Heart left ventricle (tissue), 16 donors: ENCODE data around the gene ATP2B2. TPM values are rescaled to one million over a fixed set of nuclear protein-coding genes. Genes with fewer than 3 reads are reported as not detected.

Source experiments
- ATAC-seq, 4 donors: fragments of 200-7000 bp; cut with Tn5 transposase; one replicate each; pipeline ENCODE4 v1.9.1; 2020 to 2022; ENCODE audit warnings: moderate library complexity in 4 of 4, mild to moderate bottlenecking in 3 of 4, moderate number of reproducible peaks in 1 of 4
- DNase-seq, 5 donors: peaks; one replicate each; pipeline ENCODE4 v3.0.0-alpha.2; 2020
- H3K27ac ChIP-seq, 12 donors: fragments of 200-600 bp; sonication (generic) in 4 of 12; one replicate each; pipeline versions ENCODE4 v1.5.0 to v1.8.0; 2016 to 2022; ENCODE audit warnings: mild to moderate bottlenecking in 2 of 12
- H3K27me3 ChIP-seq, 9 donors: fragments of 200-600 bp; sonication (generic) in 2 of 9; one replicate each; pipeline versions ENCODE4 v1.5.1 to v1.8.0; 2016 to 2022; ENCODE audit warnings: mild to moderate bottlenecking in 3 of 9
- H3K36me3 ChIP-seq, 9 donors: fragments of 200-600 bp; sonication (generic) in 2 of 9; one replicate each; pipeline versions ENCODE4 v1.5.0 to v1.8.0; 2018 to 2022; ENCODE audit warnings: mild to moderate bottlenecking in 2 of 9
- H3K4me1 ChIP-seq, 12 donors: fragments of 200-600 bp; sonication (generic) in 4 of 12; one replicate each; pipeline versions ENCODE4 v1.5.0 to v1.8.0; 2016 to 2022; ENCODE audit warnings: mild to moderate bottlenecking in 3 of 12
- H3K4me3 ChIP-seq, 12 donors: fragments of 200-600 bp; sonication (generic) in 4 of 12; one replicate each; pipeline versions ENCODE4 v1.5.0 to v1.8.0; 2017 to 2022; ENCODE audit warnings: mild to moderate bottlenecking in 9 of 12, moderate library complexity in 4 of 12
- H3K9me3 ChIP-seq, 12 donors: fragments of 200-600 bp; sonication (generic) in 4 of 12; one replicate each; pipeline versions ENCODE4 v1.5.0 to v1.8.0; 2016 to 2022; ENCODE audit warnings: mild to moderate bottlenecking in 1 of 12
- POLR2A ChIP-seq, 2 donors: fragments of 450-650 bp; IDR thresholded peaks; one replicate each; pipeline ENCODE4 v1.6.1; 2017; ENCODE audit warnings: antibody characterized with exemption in 2 of 2, mild to moderate bottlenecking in 2 of 2, moderate library complexity in 2 of 2
- WGBS, 4 donors: extraction: QIAGEN DNeasy Blood & Tissue Kit in 2 of 4; methylation state at CpG; one replicate each; pipeline versions ENCODE4 v1.1.5 to v1.1.7; 2013 to 2018; 5-methylcytosine and 5-hydroxymethylcytosine counted together
- intact Hi-C, 10 donors: fragments of 100-400 bp; cut with DNase I; formaldehyde crosslinking; loops; one replicate each; pipeline versions ENCODE4 v1.11.1 to v1.14.2; 2022
- polyA plus RNA-seq, 2 donors: library from polyadenylated mRNA; stranded (reverse); fragments of 200-250 nt; gene quantifications; one replicate each; pipeline ENCODE4 v1.2.3, GENCODE V29; 2013
- total RNA-seq, 9 donors: library from RNA; depleted of rRNA in 2 of 9; stranded (reverse); fragments of >200 nt in 2 of 9; fragmentation: NEBNext Ultra II Directional in 3 of 9; extraction: Animal tissue kit (Norgen Biotek cat#: 25700) in 3 of 9; gene quantifications; one replicate each; pipeline versions ENCODE4 v1.1.0 to v1.2.4, GENCODE V29; 2016 to 2023
- TF ChIP-seq, protein P1 (sequence below), 12 donors: fragments of 200-600 bp; sonication (generic) in 4 of 12; IDR thresholded peaks; one replicate each; pipeline versions ENCODE4 v1.5.0 to v1.8.0; 2018 to 2022; ENCODE audit warnings: antibody characterized with exemption in 12 of 12, mild to moderate bottlenecking in 5 of 12
- donor health status: ischemic (EF 13 %, LVEDD 7.1; RV severe dilation, severe dysfunction).
- donor health status: healthy with polysubstance abuse.
- donor health status: DM: no; HTN: yes; CAD: no.
- donor health status: DM: no; HTN: no; CAD: no.
- donor health status: ischemic (EF 25% LVEDD 6.9; RV normal size, moderate dysfunction).
- donor health status: ischemic (EF 25% LVEDD 5.7; RV mildly dilated, moderate dysfunction).
- donor health status: healthy.
- donor health status: DM: yes; HTN: yes; CAD: no.
- donor health status: ischemic (EF 35%, LVEDD 5.7; RV mildly dilated, moderate dysfunction).
- donor health status: nonischemic (EF 11% LVEDD 7.7; RV severe dilation, severe dysfunction).
- donor health status: DM: yes; HTN: yes; CAD: no.
- donor health status: PGD.
- donor health status: ischemic (EF 29% LVEDD 5.4; RV normal size, mild dysfunction).
- donor health status: nonischemic (EF 23%, LVEDD 6.1; RV moderate dilation, normal function).

The ATP2B2 gene
- total and polyA plus RNA-seq, 11 donors: 0.01 to 0.35 (median 0.12) TPM; not detected in 3

DNA sequence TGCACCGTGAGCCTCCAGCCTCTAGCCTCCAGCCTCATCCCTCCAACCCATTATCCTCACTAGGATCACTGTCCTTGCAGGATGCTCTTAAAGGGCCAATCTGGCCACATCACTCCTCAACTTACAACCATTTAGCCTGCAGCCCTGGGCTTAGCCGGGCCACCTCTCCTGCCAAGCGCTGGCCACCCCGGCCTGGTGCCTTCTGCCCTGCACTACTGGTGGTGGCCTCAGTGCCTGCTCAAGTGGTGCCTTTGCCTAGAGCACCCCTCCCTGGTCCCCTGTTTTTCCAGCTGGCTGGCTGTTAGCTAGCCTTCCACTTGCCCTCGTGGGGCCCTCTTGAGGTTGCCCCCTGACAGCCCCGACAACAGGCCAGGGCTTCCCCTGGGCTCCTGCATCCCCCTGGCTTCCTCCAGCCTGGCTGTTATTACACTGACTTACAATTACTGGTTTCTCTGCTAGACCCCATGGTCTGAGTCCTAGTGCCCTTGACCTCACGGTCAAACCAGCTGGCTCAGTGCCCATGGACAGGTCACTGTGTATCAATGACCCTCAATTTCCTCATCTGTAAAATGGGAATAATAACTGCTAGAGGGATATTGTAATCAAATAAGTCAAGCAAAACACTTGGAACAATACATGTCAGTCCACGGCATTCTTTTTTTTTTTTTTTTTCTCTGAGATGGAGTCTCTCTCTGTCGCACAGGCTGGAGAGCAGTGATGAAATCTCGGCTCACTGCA is 15.5 kb downstream of the ATP2B2 start:
- Histone ChIP-seq H3K36me3 (no peaks in the 10 kb centered on the region), H3K9me3 (no peaks in the 10 kb centered on the region), H3K4me1 (peaks cover 0 to 3% (median 0%) of the 10 kb centered on the region in 12 donors), H3K4me3 (no peak overlapping the region), H3K27me3 (peaks cover 0 to 3% (median 0%) of the 10 kb centered on the region in 9 donors), H3K27ac (no peak overlapping the region)
- WGBS, 4 donors: 87 to 91% (median 90%) methylated on average over 10 of the region's 10 CpGs
- TF ChIP-seq, protein P1, sequence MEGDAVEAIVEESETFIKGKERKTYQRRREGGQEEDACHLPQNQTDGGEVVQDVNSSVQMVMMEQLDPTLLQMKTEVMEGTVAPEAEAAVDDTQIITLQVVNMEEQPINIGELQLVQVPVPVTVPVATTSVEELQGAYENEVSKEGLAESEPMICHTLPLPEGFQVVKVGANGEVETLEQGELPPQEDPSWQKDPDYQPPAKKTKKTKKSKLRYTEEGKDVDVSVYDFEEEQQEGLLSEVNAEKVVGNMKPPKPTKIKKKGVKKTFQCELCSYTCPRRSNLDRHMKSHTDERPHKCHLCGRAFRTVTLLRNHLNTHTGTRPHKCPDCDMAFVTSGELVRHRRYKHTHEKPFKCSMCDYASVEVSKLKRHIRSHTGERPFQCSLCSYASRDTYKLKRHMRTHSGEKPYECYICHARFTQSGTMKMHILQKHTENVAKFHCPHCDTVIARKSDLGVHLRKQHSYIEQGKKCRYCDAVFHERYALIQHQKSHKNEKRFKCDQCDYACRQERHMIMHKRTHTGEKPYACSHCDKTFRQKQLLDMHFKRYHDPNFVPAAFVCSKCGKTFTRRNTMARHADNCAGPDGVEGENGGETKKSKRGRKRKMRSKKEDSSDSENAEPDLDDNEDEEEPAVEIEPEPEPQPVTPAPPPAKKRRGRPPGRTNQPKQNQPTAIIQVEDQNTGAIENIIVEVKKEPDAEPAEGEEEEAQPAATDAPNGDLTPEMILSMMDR (IDR thresholded peaks at IDR 0.05): no peak
- TF ChIP-seq POLR2A (IDR thresholded peaks at IDR 0.05): no peak
- DNase-seq (peak in 1 of 5 donors; percentile 33), ATAC-seq (no peak)
- intact Hi-C loops: no loop called here

DNA sequence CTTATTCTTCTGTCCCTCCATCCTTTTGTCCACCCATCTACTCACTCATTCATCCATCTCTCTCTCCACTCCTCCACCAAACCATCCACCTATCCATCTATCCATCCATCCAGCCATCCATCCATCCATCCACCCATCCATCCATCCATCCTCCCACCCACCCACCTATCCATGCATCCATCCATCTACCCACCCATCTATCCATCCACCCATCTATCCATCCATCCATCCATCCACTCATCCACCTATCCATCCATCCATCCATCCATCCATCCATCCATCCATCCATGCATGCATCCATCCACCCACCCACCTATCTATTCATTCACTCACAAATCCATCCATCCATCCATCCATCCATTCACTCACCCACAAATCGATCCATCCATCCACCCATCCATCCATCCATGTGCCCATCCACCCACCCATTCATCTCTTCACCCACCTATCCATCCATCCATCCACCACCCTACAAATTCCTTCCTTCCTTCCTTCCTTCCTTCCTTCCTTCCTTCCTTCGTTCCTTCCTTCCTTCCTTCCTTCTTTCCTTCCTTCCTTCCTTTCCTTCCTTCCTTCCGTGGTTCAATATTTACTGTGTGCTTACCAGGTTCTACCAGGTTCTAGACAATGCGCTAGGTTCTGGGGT is 17.3 kb downstream of the ATP2B2 start:
- DNase-seq (no peak), ATAC-seq (no peak)
- Histone ChIP-seq H3K27ac (no peak overlapping the region), H3K27me3 (peaks cover 0 to 3% (median 0%) of the 10 kb centered on the region in 9 donors), H3K9me3 (no peaks in the 10 kb centered on the region), H3K4me3 (no peak overlapping the region), H3K36me3 (no peaks in the 10 kb centered on the region), H3K4me1 (no peaks in the 10 kb centered on the region)
- intact Hi-C loops: no loop called here
- TF ChIP-seq, protein P1 (IDR thresholded peaks at IDR 0.05): no peak
- no peak for TF ChIP-seq POLR2A (IDR thresholded peaks at IDR 0.05)
- 79 to 86% (median 80%) methylated on average over 3 of the region's 4 CpGs for WGBS, 4 donors

DNA sequence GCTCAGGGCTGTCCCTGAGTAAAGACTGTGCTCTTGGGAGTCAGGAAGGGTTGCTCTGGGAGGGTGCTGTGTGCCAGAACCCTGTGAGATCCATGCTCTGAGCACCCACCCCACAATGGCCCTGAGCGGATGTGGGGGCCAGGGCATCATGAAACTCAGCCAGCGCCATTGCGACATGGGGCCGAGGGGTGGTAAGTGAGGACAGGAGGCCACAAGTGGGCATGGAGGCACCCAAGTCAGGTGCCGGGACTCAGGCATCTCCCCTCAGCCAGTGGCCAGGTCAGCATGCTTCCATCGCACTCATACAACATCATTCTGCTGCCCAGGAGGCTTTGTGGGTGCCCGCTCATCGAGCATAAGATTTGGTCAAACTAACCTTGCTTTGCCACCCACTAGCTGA is 19.6 kb downstream of the ATP2B2 start:
- intact Hi-C loops: no loop called here
- TF ChIP-seq, protein P1 (IDR thresholded peaks at IDR 0.05): no peak
- TF ChIP-seq POLR2A (IDR thresholded peaks at IDR 0.05): no peak
- Histone ChIP-seq H3K36me3 (no peaks in the 10 kb centered on the region), H3K27ac (no peak overlapping the region), H3K9me3 (no peaks in the 10 kb centered on the region), H3K4me3 (no peak overlapping the region), H3K4me1 (no peaks in the 10 kb centered on the region), H3K27me3 (no peaks in the 10 kb centered on the region)
- WGBS, 4 donors: 91 to 100% (median 93%) methylated on average over 6 to 8 of the region's 8 CpGs
- peak in 1 of 5 donors; percentile 41 for DNase-seq
- no peak for ATAC-seq

DNA sequence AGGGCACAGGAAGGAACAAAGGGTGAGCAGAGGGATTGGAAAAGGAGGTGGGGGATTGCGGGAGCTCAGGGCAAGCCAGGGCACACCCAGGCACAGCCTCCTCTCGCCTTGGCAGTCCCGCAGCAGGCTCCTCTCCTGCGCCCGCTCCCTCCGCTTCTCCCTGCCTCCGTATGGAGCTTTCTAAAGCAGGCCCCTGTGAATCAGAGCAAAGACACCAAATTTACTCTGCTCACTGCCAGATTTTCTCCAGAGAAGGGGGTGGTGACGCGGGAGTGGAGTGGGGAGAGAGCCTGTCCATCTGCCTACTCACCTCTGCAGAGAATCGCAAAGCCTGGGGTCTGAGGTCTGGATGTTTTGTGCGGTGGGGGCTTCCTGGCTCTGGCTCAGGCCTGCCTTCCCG is 20.0 kb downstream of the ATP2B2 start:
- Histone ChIP-seq H3K4me1 (no peaks in the 10 kb centered on the region), H3K27ac (no peak overlapping the region), H3K36me3 (no peaks in the 10 kb centered on the region), H3K9me3 (no peaks in the 10 kb centered on the region), H3K4me3 (no peak overlapping the region), H3K27me3 (no peaks in the 10 kb centered on the region)
- ATAC-seq (no peak), DNase-seq (peak in 1 of 5 donors; percentile 28)
- WGBS, 4 donors: 72 to 77% (median 73%) methylated on average over 10 to 12 of the region's 12 CpGs
- intact Hi-C loops: no loop called here
- TF ChIP-seq, protein P1 (IDR thresholded peaks at IDR 0.05): no peak
- TF ChIP-seq POLR2A (IDR thresholded peaks at IDR 0.05): no peak
